H1 (cell line): ENCODE results near the gene CCS. TPM values are rescaled to one million over a fixed set of nuclear protein-coding genes. Genes with fewer than 3 reads are reported as not detected.

Experiments used
- BRCA1 ChIP-seq: IDR thresholded peaks from 2 replicates; pipeline ENCODE4 v1.6.1; 2012; ENCODE audit warnings: low read depth, low read length, improper control_type of control experiment
- E2F6 ChIP-seq: IDR thresholded peaks from 2 replicates; pipeline ENCODE4 v1.6.1; 2012; ENCODE audit warnings: inconsistent platforms
- GTF2F1 ChIP-seq: IDR thresholded peaks from 2 replicates; pipeline ENCODE4 v1.6.1; 2012; ENCODE audit warnings: low read depth, low read length, improper control_type of control experiment, borderline replicate concordance
- POLR2A ChIP-seq, 2 experiments: IDR thresholded peaks; 1 replicate in 1 of 2; 2 replicates in 1 of 2; pipeline ENCODE4 v1.6.1; 2011; ENCODE audit warnings: low read depth in 2 of 2, low read length in 2 of 2, mild to moderate bottlenecking in 2 of 2; ENCODE audit errors: control extremely low read depth in 1 of 2
- POLR2AphosphoS5 ChIP-seq: IDR thresholded peaks from 2 replicates; pipeline ENCODE4 v1.6.1; 2011; ENCODE audit warnings: low read depth, low read length
- POU5F1 ChIP-seq: IDR thresholded peaks from 2 replicates; pipeline ENCODE4 v1.6.1; 2011; ENCODE audit warnings: low read depth, mild to moderate bottlenecking, low read length, moderate library complexity
- RNF2 ChIP-seq: fragments of 200-900, 300-1000 bp; sonication (generic); IDR thresholded peaks from 2 replicates; pipeline ENCODE4 v1.7.1; 2016; ENCODE audit warnings: borderline replicate concordance, low read depth, mild to moderate bottlenecking, antibody characterized with exemption, low read length; ENCODE audit not compliant: poor library complexity, severe bottlenecking; ENCODE audit errors: missing control alignments
- SIRT6 ChIP-seq: IDR thresholded peaks from one replicate; pipeline ENCODE4 v1.7.1; 2012; ENCODE audit warnings: low read length, inconsistent platforms
- polyA plus RNA-seq, 7 experiments: library from polyadenylated mRNA; depleted of rRNA in 3 of 7; stranded (reverse) in 5 of 7; unstranded in 2 of 7; fragments of >200 nt in 5 of 7; fragments of 200-250 nt in 2 of 7; gene quantifications; 1 replicate in 5 of 7; 2 replicates in 1 of 7; 4 replicates in 1 of 7; pipeline versions ENCODE4 v1.2.1 to v1.2.3, GENCODE V29; 2011 to 2013; ENCODE audit warnings: missing spikeins in 2 of 7, mixed read lengths in 2 of 7
- total RNA-seq: library from RNA; stranded (reverse); fragmentation: NEBNext Ultra II Directional; extraction: Animal tissue kit (Norgen Biotek cat#: 25700); gene quantifications from 2 replicates; pipeline ENCODE4 v1.2.1, GENCODE V29; 2021

The CCS gene
- total and polyA plus RNA-seq, 2 of the 8 experiments (the other 6 are each of a cell fraction or from before 2014, with no cell fraction given), result 37.1 to 37.7 TPM

DNA sequence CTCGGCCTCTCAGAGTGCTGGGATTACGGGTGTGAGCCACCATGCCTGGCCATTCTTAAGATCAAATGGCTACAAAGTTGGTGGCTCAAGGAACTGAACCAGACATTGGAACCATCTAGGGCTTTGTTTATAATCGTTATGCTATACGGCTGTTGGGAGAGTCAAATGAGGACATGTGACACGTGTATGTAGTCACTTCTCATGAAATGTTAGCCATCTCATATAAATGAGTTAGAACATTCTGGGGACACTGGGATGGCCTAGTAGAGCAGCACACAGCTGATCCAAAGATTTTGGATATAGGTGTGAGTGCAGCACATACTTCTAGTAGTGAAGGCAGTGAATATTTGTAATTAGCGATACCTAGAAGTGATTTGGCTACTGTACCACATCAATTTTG, 38.9 kb downstream of the CCS start (continued):
- TF ChIP-seq E2F6, result no peak
- TF ChIP-seq BRCA1, result no peak
- no peak for TF ChIP-seq POLR2A (IDR thresholded peaks at IDR 0.05; ENCODE audit: control extremely low read depth in 1 of 2, low read depth in 2 of 2, low read length in 2 of 2)
- TF ChIP-seq SIRT6, result no peak
- TF ChIP-seq POLR2AphosphoS5, result no peak
- no peak for TF ChIP-seq POU5F1
- TF ChIP-seq GTF2F1, result no peak
- no peak for TF ChIP-seq RNF2
- TF ChIP-seq, all 59 proteins: peak for 0
